NCI-H510A (cell line): Measurements from ENCODE around the gene RNF121.

Experiments used
- DNase-seq: peaks from one replicate; lab custom pipeline; 2025; lab: John Stamatoyannopoulos, UW

RNF121 gene

DNA sequence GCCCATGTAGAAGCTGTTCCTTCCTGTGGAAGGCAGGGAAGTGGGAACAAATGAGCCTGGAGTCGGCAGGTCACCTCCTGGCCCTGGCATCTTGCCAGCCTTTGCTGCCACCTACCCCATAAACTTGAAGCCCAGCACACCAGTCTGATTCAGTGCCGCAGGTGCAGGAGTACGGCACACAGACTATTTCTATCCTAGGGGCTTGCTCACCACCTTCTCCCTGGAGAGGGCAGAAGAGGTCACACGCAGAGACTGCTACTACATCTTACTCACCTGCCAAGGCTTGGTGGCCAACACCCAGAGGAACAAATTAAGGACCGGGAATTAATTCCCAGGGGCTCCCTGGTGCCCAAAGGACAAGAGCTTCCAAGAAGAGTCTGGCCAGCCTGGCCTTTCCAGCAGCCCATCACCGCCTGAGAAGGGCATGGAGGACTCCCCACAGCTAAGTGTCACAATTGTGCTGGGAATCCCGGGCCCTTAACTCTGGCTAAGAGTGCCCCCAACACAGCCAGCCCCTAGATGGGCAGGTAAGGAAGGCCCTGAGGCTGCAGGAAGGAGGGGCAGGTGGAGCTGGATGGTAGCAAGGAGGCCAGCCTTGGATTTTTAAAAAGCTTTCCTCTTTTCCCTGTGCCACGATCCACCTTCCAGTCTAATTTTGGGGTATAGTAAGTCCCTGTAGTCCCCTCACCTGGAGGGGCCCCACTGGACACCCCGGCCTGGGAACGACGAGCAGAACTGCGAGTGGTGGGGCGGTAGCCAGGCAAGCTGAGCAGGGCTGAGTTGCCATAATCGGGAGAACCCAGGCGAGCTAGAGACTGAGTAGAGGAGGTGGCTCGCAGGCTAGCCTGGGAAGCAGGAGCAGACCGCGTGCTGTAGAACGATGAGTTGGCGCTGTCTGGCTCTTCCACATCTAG lies 76.8 kb downstream of the RNF121 start:
- peak; percentile 61 for DNase-seq

GRCh38 chr11:72006309-72007088 lies 77.7 kb downstream of the RNF121 start:
- DNase-seq, result no peak

DNA sequence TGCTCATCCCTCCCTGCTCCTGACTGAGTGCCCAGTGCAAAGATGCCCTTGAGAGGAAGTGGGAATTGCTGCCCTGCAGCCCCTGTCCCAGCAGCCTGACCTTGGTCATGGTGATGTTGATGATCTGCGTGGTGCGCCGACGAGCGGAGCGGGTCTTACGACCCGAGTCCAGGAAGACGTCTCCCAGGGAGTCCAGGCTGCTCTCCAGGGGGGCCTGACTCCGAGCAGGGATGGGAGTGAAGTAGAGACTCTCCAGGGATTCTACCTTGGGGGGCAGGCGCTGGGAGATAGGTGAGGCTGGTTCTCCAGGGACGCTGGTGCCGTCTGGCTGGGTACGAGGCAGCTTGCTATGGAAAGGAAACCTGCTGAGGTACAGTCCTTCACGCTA lies 78.2 kb downstream of the RNF121 start:
- DNase-seq, result no peak

GRCh38 chr11:72007587-72007986 lies 78.7 kb downstream of the RNF121 start:
- DNase-seq, result no peak

DNA sequence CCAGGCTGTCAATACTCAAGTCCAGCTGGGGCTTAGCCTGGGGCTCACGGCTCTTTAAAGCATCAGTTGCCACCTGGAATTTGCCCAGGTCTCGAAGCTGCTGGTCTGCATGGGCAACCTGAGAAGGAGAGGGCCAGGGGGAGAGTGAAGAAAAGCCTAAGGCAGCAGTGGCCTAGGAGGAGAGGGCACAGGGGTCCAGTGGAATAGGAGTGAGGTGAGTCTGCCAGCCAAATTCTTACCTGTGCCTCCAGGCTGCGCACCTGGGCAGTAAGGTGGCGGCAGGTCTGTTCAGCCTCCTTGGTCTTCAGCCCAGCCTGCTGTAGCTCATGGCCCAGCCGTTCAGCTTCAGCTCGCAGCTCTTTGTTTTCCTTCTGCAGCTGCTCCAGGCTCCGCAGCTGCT lies 79.9 kb downstream of the RNF121 start:
- no peak for DNase-seq

GRCh38 chr11:72009156-72009555 lies 80.3 kb downstream of the RNF121 start:
- no peak for DNase-seq

- no peak for DNase-seq
Observed at GRCh38 chr11:72010529-72011233, 81.8 kb downstream of the RNF121 start.

GRCh38 chr11:72012091-72012630 lies 83.3 kb downstream of the RNF121 start:
- DNase-seq, result no peak

DNA sequence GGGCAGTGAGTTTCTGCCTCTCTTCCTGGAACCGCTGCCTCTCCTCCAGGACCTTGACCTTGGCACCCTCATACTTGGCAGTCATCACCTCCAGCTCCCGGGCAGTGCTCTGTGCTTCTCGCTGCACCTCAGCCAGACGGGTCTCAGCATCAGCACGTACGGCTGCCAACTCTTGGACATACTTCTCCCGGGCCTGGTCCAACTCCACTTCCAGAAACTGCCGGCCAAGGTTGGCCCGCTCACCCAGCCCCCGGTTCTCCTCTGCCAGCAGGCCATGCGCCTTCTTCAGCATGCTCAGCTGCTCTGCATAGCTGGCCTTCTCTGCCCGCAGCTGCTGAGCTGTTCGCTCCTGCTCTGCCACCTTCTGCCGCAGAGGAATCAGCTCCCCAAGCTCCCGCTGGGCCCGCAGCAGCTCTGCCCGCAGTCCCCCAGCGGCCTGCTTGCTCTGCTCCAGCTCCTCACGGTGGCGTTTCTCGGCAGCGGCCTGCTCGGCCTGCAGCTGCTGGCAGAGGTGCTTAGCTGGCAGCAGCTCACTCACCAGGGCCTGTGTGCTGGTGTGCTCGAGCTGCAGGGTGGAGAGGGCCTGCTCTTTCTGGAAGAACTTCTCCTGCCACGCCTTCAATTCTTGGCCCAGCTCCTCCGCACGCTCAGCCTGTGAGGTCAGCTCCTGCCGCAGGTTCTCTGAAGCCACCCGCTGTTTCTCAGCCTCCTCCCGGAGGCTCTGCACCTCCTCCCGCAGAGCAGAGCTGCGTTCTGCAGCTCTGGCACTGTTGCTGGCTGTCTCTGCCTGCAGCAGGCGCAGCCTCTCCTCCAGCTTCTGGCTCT lies 84.3 kb downstream of the RNF121 start:
- no peak for DNase-seq

DNA sequence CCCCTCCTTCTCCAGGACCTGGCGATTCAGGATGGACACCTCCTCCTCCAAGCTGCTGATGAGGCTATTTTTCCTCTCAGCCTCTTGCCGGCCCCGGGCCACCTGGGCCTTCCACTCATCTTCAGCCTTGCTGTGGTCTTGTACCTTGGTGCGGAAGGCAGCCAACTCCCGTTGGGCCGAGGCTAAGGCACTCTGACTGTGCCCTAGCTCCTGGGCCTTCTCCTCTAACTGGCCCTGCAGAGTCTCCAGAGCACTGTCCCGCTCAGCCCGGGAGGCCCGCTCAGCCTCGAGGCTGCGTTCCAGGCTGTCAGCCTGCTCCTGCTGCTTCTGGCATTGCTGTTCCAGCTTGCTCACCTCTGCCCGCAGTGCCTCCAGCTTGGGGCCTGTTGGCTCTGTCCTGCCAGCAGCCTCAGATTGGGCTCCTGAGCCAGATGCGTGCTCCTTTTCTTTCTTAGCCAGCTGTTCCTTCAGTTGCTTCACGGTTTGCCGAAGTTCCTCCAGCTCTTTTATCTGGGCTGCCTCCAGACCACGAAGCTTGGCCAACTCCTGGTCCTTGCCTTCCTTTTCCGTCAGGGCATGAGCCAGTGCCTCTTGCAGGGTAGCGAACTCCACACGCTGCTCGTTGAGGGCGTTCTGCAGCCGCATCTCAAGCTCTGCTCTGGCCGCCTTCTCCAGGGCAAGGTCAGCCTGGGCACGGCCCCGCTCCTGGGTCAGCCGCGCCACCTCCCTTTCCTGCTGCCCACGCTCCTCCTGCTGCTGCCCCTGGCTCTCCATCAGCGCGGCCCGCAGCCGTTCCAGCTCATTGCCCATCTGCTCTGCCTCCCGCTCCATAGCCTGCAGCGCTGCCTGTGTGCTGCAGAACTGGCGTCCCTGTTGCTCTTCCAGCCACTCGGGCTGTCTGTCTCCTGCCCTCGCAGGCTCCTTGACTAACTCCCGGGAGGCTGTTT lies 85.2 kb downstream of the RNF121 start:
- DNase-seq, result no peak

DNA sequence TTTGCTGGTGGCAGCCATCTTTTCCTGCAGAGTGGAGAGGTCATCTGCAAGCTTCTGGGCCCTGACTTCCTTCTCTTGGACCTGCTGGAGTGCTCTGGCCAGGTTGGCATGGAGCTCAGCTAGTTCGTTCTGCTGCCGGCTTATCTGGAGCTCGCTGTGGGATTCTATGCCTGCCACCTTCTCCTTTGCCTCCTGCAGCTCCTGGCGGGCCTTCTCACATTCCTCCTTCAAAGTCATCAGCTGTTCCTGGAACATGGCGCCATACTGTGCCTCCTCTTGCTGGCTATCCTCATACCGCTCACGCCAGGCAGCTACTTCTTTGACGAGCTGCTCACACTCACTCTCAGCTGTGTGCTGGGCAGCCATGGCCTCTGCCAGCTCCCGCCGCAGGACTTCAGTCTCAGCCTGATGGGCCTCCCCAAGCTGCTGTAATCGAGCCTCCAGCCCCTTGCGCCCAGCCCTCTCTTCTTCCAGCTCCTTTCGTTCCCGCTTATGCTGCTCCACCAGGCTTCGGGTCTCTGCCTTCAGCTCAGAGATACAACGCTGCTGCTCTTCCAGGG lies 86.0 kb downstream of the RNF121 start:
- DNase-seq, result no peak

- no peak for DNase-seq
Observed at GRCh38 chr11:72015511-72016061, 86.7 kb downstream of the RNF121 start.

- DNase-seq, result no peak
Observed at GRCh38 chr11:72018171-72018570, 89.3 kb downstream of the RNF121 start.

- no peak for DNase-seq
Observed at GRCh38 chr11:72023335-72023734, 94.5 kb downstream of the RNF121 start.

DNA sequence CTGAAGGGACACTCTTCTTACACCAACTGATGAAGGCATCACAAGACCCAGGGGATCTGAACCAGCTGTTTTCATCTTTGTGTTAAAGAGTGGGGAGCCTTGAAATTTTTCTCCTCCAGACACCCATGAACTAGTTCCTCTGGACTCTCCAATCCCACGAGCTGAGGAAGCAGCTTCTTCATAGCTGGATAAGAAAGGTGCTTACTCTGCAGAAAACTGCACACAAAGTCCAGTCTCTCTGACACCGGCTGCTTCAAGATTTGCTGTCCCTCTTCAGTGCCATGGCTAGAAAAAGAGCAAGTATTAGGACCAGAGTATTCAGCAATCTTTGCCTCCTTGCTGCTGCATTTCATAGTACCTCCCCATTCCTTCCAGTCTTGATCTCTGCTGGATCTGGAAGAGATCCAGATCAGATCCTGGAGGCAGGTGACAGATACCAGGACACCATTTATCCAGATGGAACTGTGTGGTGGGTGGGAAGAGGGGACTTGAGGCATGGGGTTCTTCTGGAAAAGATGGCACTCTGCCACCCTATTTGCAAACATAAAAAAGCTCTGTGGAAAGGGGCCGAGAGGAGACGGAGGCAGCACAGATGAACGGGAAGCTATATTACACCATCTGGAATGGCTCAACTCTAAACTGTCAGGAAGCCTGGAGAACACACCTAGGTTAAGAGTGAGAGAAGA lies 95.4 kb downstream of the RNF121 start:
- DNase-seq, result no peak

DNA sequence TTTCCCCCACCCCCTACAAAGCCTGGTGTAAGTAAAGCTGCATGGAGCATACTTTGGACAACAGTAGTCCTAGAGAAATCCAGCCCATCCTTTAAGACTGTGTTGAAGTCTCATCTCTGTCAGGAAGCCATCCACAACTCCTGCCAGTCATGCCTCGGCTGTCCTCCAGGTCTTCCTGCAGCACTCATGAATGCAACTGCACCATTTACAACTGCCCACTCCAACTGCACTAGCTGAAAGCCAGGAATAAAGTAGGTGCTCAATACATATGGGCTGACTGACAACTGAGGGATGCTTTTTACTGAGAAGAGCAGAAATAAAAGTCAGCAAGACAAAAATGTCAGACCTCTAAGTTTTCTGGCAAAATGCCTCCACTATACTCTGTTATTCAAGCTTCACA lies 97.2 kb downstream of the RNF121 start:
- DNase-seq, result no peak

- no peak for DNase-seq
Observed at GRCh38 chr11:72030472-72031045, 101.7 kb downstream of the RNF121 start.

- no peak for DNase-seq
Observed at GRCh38 chr11:72036687-72037086, 107.8 kb downstream of the RNF121 start.
